Stimulated activated CD4-positive, alpha-beta T cell treated with anti-CD3 and anti-CD28 coated beads, Interleukin-12 subunit alpha, Interleukin-12 subunit beta, amount 100 ng/mL, for 48 hours (primary cell): Measurements from ENCODE around the gene CIC.
A peak's percentile ranks its signal among the peaks of the same experiment; 100 is the strongest.

Source experiments
- DNase-seq, 3 donors: peaks; one replicate each; pipeline ENCODE4 v3.0.0-alpha.2; 2020; ENCODE audit warnings: low read depth in 2 of 3, low spot score in 1 of 3

The CIC gene

DNA sequence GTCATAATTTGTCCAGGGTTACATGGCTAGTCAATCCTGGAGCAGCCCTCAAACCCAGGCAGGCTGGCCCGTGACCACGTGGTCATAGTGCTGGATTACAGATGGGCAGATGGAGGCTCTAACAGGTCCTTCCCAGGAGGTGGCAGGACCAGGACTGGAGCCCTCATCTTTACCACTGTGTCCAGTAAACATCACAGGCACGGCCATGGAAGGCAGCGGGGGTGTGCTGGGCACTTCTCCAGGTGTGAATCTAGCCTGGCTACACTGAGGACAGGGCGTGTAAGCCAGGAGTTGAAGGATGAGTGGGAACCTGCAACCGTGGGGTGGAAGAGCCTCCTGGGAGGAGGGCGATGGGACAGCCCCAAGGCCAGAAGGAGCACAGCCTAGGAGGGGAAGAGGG lies 6.1 kb downstream of the CIC start:
- DNase-seq = no peak

DNA sequence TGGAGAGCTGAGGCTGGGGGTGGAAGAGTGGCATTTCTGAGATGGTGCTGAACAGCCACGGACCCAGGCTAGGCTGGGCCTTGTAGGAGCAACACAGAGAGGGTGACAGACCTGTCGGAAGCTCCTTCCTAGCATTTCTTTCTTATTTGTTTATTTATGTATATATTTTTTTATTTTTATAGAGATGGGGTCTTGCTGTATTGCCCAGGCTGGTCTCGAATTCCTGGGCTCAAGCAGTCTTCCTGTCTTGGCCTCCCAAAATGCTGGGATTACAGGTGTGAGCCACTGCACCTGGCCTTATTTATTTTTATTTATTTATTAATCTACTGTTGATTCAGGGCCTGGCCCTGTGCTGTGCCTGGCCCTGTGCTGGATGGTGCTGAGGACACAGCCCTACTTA lies 6.5 kb downstream of the CIC start:
- DNase-seq = no peak

DNA sequence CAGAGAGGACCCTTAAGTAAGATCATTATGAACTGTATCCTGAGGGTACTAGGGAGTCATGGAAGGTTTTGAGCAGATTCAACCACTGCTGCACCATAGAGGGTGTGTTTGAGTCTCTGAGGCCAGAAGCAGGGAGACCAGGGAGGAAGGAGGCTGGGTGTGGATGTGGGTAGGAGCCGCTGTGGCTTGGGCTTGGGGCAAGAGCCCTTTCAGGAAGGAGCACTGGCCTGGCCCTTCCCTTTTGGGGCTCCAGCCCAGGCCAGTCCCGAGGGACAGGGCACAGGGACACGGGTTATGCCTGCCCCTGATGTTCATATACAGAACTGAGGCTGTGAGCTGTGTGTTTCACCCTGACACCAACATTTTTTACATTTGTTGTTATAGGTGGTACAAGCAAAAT lies 7.2 kb downstream of the CIC start:
- no peak for DNase-seq

DNA sequence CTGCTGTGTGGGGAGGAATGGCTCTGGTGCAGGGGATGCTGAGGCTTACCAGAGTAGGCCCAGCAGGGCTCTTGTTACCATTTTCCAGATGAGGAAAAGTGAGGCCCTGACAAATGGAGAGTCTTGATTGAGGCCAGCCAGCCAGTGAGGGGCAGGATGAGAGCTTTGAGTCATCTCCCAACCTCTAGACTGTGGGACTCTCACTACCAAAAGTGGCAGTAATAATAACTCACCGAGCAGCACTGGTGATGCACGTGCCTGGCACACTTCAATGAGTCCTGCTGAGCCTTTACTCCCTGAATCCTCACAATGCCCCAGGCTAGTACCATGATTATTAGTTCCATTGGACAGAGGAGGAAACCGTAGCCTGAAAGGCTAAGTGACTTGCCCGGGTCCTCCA lies 7.8 kb downstream of the CIC start:
- no peak for DNase-seq

DNA sequence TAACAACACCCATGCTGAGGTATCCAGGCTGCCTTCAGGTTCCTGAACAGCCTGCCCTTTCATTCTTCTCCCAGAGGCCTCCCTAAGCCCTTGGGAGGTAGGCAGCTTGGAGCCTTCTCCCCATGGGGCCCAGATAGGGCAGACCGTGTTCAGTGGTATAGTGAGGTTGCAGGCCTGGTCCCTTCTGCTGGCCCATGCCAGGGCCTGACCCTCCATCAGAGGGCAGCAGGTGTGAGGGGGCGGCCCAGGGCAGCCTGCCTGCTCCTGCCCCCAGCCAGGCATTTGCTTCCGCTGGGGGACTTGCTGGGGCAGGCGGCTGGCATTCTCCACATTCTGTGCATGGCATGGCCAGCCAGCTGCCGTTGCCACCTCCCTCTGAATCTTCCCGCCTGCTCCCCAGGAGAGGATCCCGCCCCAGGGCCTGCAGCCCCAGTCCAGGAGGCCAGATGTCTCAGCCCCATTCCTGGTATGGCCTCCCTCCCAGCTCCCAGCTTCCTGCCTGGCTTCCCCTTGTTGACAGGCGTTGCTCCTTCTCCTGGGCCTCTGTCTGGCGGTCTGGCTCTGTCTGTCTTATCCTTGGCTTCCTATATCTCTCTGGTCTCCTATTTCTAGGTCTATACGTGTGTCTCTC lies 8.9 kb downstream of the CIC start:
- no peak for DNase-seq

- no peak for DNase-seq
Observed at GRCh38 chr19:42278452-42279154, 9.6 kb downstream of the CIC start.

GRCh38 chr19:42279155-42279901 lies 10.3 kb downstream of the CIC start:
- DNase-seq = no peak

GRCh38 chr19:42279902-42280814 lies 11.1 kb downstream of the CIC start:
- DNase-seq = peak; percentile 77 to 84 (median 80)

GRCh38 chr19:42280815-42281145 lies 11.7 kb downstream of the CIC start:
- no peak for DNase-seq

DNA sequence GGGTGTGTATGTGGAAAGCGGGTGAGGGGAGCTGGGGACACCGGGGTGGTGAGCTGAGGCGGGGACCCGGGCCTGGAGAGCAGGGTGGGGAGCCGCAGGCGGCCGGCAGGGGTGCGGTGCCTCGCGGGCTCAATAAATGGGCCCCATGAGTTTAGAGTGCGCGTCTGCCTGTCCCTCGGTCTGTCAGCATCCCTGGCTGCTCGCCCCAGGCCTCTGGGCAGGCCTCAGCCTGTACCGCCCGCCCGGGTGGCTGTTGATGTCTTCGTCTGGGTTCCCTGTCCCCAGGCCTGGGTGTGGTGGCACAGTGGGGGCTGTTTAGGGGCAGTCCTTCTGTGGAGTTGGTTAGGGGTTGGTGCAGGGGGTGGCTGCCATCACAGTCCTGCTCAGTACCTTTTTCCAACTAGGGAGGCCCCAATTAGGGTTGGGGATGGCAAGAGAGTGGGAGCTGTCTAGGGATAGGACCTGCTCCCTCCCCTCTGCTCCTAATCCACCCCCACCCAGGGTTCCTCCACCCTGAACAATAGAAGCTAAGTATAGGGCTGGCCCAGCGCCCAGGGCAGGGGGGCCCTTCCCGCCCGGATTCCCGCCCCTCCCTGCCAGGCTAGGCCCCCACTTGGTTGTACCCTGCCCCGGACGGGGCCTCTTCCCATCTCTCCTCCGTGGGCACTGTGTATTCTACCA lies 12.2 kb downstream of the CIC start:
- DNase-seq = no peak

DNA sequence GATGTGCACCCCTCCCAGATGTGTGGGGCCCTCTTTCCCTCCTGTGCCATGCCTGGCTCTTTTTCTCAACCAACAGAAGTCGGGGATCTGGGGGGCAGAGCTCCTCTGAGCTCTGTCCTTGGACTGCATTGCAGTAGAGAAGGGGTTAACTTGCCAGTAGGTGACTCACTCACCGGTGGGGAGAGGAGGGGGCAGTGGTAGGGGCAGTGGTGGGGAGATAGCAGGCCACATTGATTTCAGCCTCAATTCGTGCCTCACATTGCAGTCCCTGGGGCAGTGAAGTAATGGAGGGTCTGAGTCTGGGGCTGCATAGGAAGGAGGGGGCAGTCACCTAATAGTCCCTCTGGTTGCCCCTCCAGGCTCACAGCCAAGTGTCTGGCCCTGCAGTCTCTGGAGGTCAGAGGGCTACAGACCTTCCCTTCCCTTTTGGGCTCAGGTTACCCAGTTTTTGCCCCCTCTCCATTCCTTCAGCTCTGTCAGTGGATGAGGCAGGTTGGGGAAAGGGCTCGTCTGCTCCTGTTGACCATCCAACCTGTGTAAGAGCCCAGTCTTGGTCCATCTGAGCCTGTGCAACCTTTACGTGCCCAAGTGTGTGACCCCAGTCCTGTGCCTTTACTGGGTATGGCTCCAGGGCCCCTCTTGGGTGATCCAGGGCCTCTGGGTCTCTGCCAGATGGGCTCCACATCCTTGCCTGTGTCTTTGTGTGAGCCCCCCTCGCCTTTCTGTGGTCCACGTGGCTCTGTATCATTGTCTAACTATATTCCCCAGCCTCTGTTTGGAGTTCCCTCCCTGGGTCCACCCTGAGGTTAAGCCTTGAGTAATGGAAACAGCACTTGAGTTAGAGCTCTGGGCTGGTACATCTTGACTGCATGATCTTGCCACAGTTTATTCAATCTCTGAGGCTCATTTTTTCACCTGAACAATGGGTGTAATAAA lies 13.0 kb downstream of the CIC start:
- DNase-seq = no peak

DNA sequence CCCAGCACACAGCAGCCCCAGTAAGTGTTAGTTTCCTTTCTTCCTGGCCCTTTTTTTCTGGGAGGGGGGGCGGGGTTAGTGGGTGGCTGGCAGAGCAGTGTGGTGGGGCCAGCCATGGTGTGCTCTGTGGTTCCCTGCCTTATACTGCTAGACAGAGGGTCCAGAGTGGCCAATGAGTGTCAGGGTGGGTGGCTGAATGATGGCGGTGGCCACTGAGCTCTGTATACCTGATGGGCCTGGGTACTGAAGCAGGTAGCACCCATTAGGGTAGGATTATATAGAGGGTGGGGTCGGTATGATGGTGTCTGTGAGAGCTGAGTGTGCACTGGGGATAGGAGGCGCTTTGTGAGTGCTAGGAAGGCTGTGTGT lies 13.8 kb downstream of the CIC start:
- no peak for DNase-seq

DNA sequence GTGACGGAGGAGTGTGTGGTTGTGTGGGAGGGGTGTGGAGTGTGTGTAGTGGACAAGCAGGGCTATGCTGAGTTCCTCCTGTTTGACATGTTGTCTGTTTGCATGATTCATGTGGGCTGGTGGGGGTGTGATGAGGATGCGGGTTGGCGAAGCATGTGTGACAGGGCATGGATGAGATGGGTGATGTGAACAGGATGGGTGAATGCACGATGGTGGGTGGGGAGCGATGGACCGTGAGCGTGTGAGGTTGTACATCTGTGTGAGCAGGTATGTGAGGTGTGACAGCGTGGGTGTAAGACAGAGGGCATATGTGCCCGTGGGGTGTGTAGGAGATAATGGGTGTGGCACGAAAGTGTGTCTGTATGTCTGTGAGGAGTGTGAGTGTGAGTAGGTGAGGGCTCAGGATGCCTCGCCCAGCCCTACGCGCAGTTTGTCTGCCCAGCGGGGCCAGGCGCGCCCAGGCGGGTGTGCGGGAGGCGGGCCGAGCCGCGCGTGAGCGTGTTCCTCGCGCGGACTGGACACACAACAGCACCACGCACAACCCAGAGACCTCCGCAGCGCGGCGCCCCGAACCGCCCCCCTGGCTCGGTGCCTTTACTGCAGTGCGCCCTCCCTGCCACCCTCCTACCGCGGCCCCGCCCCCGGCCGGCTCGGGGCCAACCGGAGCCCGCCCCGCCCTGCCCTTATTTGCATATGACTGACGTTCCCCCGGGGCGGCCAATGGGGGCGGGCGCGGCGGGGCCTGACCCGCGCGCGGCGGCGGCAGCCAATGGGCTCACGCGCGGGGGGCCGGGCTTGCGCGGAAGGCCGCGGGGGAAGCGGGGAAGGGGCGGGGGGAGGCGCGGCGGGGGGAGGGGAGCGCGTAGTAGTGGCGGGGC lies 14.4 kb downstream of the CIC start:
- peak; percentile 89 to 93 (median 89) for DNase-seq

GRCh38 chr19:42284066-42284501 lies 15.0 kb downstream of the CIC start:
- DNase-seq = peak; percentile 40 to 73 (median 69)

- no peak for DNase-seq
Observed at GRCh38 chr19:42284591-42285341, 15.7 kb downstream of the CIC start.

DNA sequence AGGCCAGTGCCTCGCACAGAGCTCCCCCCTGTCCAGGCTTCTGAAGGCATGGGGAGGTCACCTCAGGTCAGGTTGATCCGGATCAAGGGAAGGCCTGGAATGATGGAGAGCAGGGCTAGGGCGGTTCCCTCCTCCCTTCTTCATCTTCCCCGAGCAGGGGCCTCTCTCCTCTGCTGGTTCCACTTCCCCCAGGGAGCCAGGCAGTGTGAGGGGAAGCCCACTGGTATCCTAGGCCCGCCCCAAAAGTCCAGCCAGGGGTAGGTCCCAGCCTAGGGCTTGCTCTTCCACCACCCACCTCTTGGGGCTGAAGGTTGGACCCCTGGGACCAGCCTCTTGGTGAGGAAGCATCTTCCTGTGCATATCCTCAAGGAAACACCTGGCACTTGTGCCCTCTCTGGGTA lies 16.5 kb downstream of the CIC start:
- no peak for DNase-seq

GRCh38 chr19:42285988-42286348 lies 16.9 kb downstream of the CIC start:
- no peak for DNase-seq

GRCh38 chr19:42286349-42287016 lies 17.4 kb downstream of the CIC start:
- no peak for DNase-seq
